Ovary (tissue), 9 donors: ENCODE results near the gene TASL. TPM values are rescaled to one million over a fixed set of nuclear protein-coding genes. Genes with fewer than 3 reads are reported as not detected.

Experiments used
- DNase-seq, 5 donors: peaks; one replicate each; pipeline ENCODE4 v3.0.0-alpha.2; 2019 to 2020
- H3K27ac ChIP-seq, 2 donors: fragments of 200-600 bp; one replicate each; pipeline versions ENCODE4 v1.5.1 to v1.8.0; 2019 to 2022
- H3K27me3 ChIP-seq: fragments of 200-600 bp; one replicate; pipeline ENCODE4 v1.8.0; 2022
- H3K36me3 ChIP-seq: fragments of 200-600 bp; sonication (generic); one replicate; pipeline ENCODE4 v1.5.1; 2019
- H3K4me1 ChIP-seq: one replicate; pipeline ENCODE4 v1.8.1; 2013; ENCODE audit warnings: mild to moderate bottlenecking, moderate library complexity; ENCODE audit not compliant: insufficient read depth
- H3K4me3 ChIP-seq: fragments of 200-600 bp; sonication (generic); one replicate; pipeline ENCODE4 v1.5.1; 2017
- H3K9me3 ChIP-seq, 2 donors: fragments of 200-600 bp in 1 of 2; sonication (generic) in 1 of 2; one replicate each; pipeline versions ENCODE4 v1.5.1 to v1.8.1; 2013 to 2019; ENCODE audit warnings: mild to moderate bottlenecking in 1 of 2, moderate library complexity in 1 of 2
- EP300 ChIP-seq: sonication (generic); formaldehyde crosslinking; IDR thresholded peaks from one replicate; pipeline ENCODE4 v1.6.1; 2017; ENCODE audit warnings: antibody characterized with exemption
- POLR2A ChIP-seq: fragments of 450-650 bp; IDR thresholded peaks from one replicate; pipeline ENCODE4 v1.6.1; 2017; ENCODE audit warnings: antibody characterized with exemption, mild to moderate bottlenecking, moderate library complexity
- WGBS, 3 donors: extraction: QIAGEN DNeasy Blood & Tissue Kit in 1 of 3; methylation state at CpG; one replicate each; pipeline versions ENCODE4 v1.1.5 to v1.1.7; 2013 to 2017; 5-methylcytosine and 5-hydroxymethylcytosine counted together
- intact Hi-C, 4 donors: fragments of 100-400 bp; cut with DNase I; formaldehyde crosslinking; loops; one replicate each; pipeline versions ENCODE4 v1.11.0 to v1.15.1; 2022 to 2023
- polyA plus RNA-seq, 2 donors: library from polyadenylated mRNA; stranded (reverse); fragments of 200-250 nt in 1 of 2; fragments of 350-450 nt in 1 of 2; fragmentation: Illumina TruSeq in 1 of 2; extraction: RNeasy Lipid Tissue Mini Kit (QIAGEN cat#74804) in 1 of 2; gene quantifications; one replicate each; pipeline ENCODE4 v1.2.3, GENCODE V29; 2013 to 2014
- total RNA-seq, 7 donors: library from RNA; depleted of rRNA in 2 of 7; stranded (reverse); fragments of >200 nt in 2 of 7; fragmentation: NEBNext Ultra II Directional in 3 of 7; extraction: Animal tissue kit (Norgen Biotek cat#: 25700) in 3 of 7; gene quantifications; one replicate each; pipeline versions ENCODE4 v1.1.0 to v1.2.4, GENCODE V29; 2016 to 2023
- TF ChIP-seq, protein P1 (sequence below), 3 donors: fragments of 450-650 bp in 2 of 3; fragments of 200-600 bp in 1 of 3; IDR thresholded peaks; one replicate each; pipeline versions ENCODE4 v1.5.1 to v1.8.0; 2016 to 2022; ENCODE audit warnings: antibody characterized with exemption in 3 of 3, mild to moderate bottlenecking in 1 of 3
- donor health status: DM: no; HTN: no; CAD: no; lungs with moderate emphysema.
- donor health status: DM: no; HTN: no; CAD: no.
- donor health status: Bipolar disorder and iron deficiency.
- donor health status: DM: yes; HTN: yes; CAD: no.
- donor health status: DM: no; HTN: no; CAD: no.
- donor health status: DM: yes; HTN: yes; CAD: no.

The TASL gene
- total and polyA plus RNA-seq, 9 donors = 0.10 to 2.2 (median 0.21) TPM; not detected in 1

- intact Hi-C loops = no loop called here
- WGBS, 3 donors = 34 to 55% (median 41%) methylated on average over 2 of the region's 2 CpGs
- H3K36me3 ChIP-seq = no peaks in the 10 kb centered on the region
- TF ChIP-seq, protein P1, sequence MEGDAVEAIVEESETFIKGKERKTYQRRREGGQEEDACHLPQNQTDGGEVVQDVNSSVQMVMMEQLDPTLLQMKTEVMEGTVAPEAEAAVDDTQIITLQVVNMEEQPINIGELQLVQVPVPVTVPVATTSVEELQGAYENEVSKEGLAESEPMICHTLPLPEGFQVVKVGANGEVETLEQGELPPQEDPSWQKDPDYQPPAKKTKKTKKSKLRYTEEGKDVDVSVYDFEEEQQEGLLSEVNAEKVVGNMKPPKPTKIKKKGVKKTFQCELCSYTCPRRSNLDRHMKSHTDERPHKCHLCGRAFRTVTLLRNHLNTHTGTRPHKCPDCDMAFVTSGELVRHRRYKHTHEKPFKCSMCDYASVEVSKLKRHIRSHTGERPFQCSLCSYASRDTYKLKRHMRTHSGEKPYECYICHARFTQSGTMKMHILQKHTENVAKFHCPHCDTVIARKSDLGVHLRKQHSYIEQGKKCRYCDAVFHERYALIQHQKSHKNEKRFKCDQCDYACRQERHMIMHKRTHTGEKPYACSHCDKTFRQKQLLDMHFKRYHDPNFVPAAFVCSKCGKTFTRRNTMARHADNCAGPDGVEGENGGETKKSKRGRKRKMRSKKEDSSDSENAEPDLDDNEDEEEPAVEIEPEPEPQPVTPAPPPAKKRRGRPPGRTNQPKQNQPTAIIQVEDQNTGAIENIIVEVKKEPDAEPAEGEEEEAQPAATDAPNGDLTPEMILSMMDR (IDR thresholded peaks at IDR 0.05) = no peak
- no peak for TF ChIP-seq EP300
- TF ChIP-seq POLR2A = no peak
- no peaks in the 10 kb centered on the region for H3K4me1 ChIP-seq
- H3K27ac ChIP-seq = no peak overlapping the region
- H3K9me3 ChIP-seq = no peaks in the 10 kb centered on the region
- H3K27me3 ChIP-seq = no peaks in the 10 kb centered on the region
- H3K4me3 ChIP-seq = no peak overlapping the region
- DNase-seq = no peak
Measured at GRCh38 chrX:30561191-30561590, 16.4 kb downstream of the TASL start.

GRCh38 chrX:30538271-30538670 is 39.3 kb downstream of the TASL start:
- intact Hi-C loops = no loop called here

GRCh38 chrX:30533835-30534234 is 43.7 kb downstream of the TASL start:
- 41 to 69% (median 54%) methylated on average over 1 of the region's 1 CpG for WGBS, 3 donors
- intact Hi-C loops = no loop called here
- Histone ChIP-seq H3K4me3 (no peak overlapping the region), H3K36me3 (no peaks in the 10 kb centered on the region), H3K27ac (no peak overlapping the region), H3K9me3 (no peaks in the 10 kb centered on the region), H3K27me3 (no peaks in the 10 kb centered on the region), H3K4me1 (no peaks in the 10 kb centered on the region)
- TF ChIP-seq EP300 = no peak
- TF ChIP-seq POLR2A = no peak
- TF ChIP-seq, protein P1 (IDR thresholded peaks at IDR 0.05) = no peak
- DNase-seq = no peak

More at GRCh38 chrX:30538271-30538670, 39.3 kb downstream of the TASL start:
- no peaks in the 10 kb centered on the region for H3K27me3 ChIP-seq
- H3K4me3 ChIP-seq = no peak overlapping the region
- TF ChIP-seq POLR2A = no peak
- TF ChIP-seq, protein P1 (IDR thresholded peaks at IDR 0.05) = no peak
- TF ChIP-seq EP300 = no peak
- no peaks in the 10 kb centered on the region for H3K4me1 ChIP-seq
- DNase-seq = no peak
- 78 to 87% (median 85%) methylated on average over 2 of the region's 2 CpGs for WGBS, 3 donors
- H3K9me3 ChIP-seq = no peaks in the 10 kb centered on the region
- H3K27ac ChIP-seq = no peak overlapping the region
- H3K36me3 ChIP-seq = no peaks in the 10 kb centered on the region

DNA sequence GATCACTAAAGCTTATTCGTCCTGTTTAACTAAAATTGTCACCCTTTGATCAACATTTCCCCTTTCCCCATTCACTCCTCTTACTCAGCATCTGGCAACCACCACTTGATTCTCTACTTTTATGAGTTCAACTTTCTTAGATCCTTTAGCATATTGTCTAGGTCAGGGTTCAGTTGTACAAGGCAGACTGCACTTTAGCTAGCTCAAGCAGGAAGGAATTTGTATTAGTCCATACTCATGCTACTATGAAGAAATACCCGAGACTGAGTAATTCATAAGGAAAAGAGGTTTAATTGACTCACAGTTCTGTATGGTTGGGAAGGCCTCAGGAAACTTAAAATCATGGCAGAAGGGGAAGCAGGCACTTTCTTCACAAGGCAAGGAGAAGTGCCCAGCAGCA is 44.3 kb downstream of the TASL start:
- Histone ChIP-seq H3K4me1 (no peaks in the 10 kb centered on the region), H3K9me3 (no peaks in the 10 kb centered on the region), H3K4me3 (no peak overlapping the region), H3K36me3 (no peaks in the 10 kb centered on the region), H3K27ac (no peak overlapping the region), H3K27me3 (no peaks in the 10 kb centered on the region)
- no peak for DNase-seq
- TF ChIP-seq EP300 (no peak), POLR2A (no peak)
- TF ChIP-seq, protein P1 (IDR thresholded peaks at IDR 0.05) = no peak
- WGBS, 3 donors = 44 to 60% (median 60%) methylated on average over 2 of the region's 2 CpGs
- intact Hi-C loops = no loop called here

DNA sequence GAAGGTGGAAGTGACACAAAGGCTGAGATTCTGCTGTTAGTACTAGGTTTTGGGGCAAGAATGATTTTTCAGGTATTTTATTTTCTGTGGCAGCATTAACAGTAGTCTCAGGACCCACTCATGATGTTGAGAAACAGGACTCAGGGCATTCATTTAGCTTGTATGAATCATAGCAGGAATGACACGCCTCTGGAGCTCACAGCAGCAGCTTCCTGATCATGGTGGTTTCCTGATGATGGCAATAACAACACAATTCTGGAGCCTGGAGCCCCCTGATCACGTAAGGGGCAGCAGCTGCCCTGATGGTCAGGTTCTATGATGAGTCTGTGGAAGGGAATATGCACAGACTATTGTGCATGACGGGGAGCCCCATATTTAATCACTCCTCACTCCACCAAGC is 47.0 kb downstream of the TASL start:
- Histone ChIP-seq H3K9me3 (no peaks in the 10 kb centered on the region), H3K4me1 (no peaks in the 10 kb centered on the region), H3K36me3 (no peaks in the 10 kb centered on the region), H3K27ac (no peak overlapping the region), H3K27me3 (peaks cover 3% of the 10 kb centered on the region), H3K4me3 (no peak overlapping the region)
- no peak for DNase-seq
- TF ChIP-seq, protein P1 (IDR thresholded peaks at IDR 0.05) = no peak
- TF ChIP-seq EP300 (no peak), POLR2A (no peak)
- intact Hi-C loops = no loop called here
- 52 to 54% (median 53%) methylated on average over 3 of the region's 3 CpGs for WGBS, 3 donors
